Coronary artery (tissue), 2 donors: ENCODE results near the gene ULK4.

ENCODE experiments used
- DNase-seq: peaks from one replicate; pipeline ENCODE4 v3.0.0-alpha.2; 2017; ENCODE audit warnings: low spot score
- H3K27ac ChIP-seq, 2 donors: fragments of 200-600 bp; sonication (generic); one replicate each; pipeline ENCODE4 v1.5.1; 2016 to 2019
- H3K4me3 ChIP-seq: fragments of 200-600 bp; sonication (generic); 2 replicates; pipeline ENCODE4 v1.5.1; 2016; ENCODE audit warnings: mild to moderate bottlenecking, moderate library complexity
- CTCF ChIP-seq: fragments of 200-600 bp; sonication (generic); IDR thresholded peaks from one replicate; pipeline ENCODE4 v1.5.1; 2019; ENCODE audit warnings: antibody characterized with exemption

The ULK4 gene

GRCh38 chr3:41299036-41299435 lies 662.9 kb downstream of the ULK4 start:
- DNase-seq: no peak
- no peak overlapping the region for H3K4me3 ChIP-seq
- no peak for TF ChIP-seq CTCF
- no peak overlapping the region for H3K27ac ChIP-seq

- Histone ChIP-seq H3K4me3 (no peak overlapping the region), H3K27ac (no peak overlapping the region)
- no peak for TF ChIP-seq CTCF
- no peak for DNase-seq
Measured at GRCh38 chr3:41297750-41298149, 664.2 kb downstream of the ULK4 start.

GRCh38 chr3:41296556-41296955 lies 665.3 kb downstream of the ULK4 start:
- Histone ChIP-seq H3K27ac (no peak overlapping the region), H3K4me3 (no peak overlapping the region)
- DNase-seq: no peak
- no peak for TF ChIP-seq CTCF

- TF ChIP-seq CTCF: no peak
- Histone ChIP-seq H3K4me3 (no peak overlapping the region), H3K27ac (no peak overlapping the region)
- no peak for DNase-seq
Measured at GRCh38 chr3:41295740-41296139, 666.2 kb downstream of the ULK4 start.

GRCh38 chr3:41293169-41293681 lies 668.7 kb downstream of the ULK4 start:
- no peak overlapping the region for H3K4me3 ChIP-seq
- H3K27ac ChIP-seq: no peak overlapping the region
- TF ChIP-seq CTCF: no peak
- no peak for DNase-seq

GRCh38 chr3:41290736-41291135 lies 671.2 kb downstream of the ULK4 start:
- TF ChIP-seq CTCF: no peak
- Histone ChIP-seq H3K27ac (no peak overlapping the region), H3K4me3 (no peak overlapping the region)
- no peak for DNase-seq

- DNase-seq: no peak
- no peak overlapping the region for H3K27ac ChIP-seq
- H3K4me3 ChIP-seq: no peak overlapping the region
- TF ChIP-seq CTCF: no peak
Measured at GRCh38 chr3:41290306-41290705, 671.6 kb downstream of the ULK4 start.
